C4-2B (cell line): ENCODE results near the gene ATP7B.

Source experiments
- CTCF ChIP-seq: fragments of 450-650 bp; conservative IDR thresholded peaks from 2 replicates; pipeline ENCODE4 v1.5.1; 2017; ENCODE audit warnings: mild to moderate bottlenecking
- ZFX ChIP-seq: fragments of 450-650 bp; IDR thresholded peaks from 2 replicates; pipeline ENCODE4 v1.6.1; 2017

GRCh38 chr13:51976890-51977289 is 34.4 kb downstream of the ATP7B start:
- no peak for TF ChIP-seq CTCF
- TF ChIP-seq ZFX, result no peak
